Thymus (tissue), 11 donors: ENCODE measurements around the gene ATP10A. TPM values are rescaled to one million over a fixed set of nuclear protein-coding genes. Genes with fewer than 3 reads are reported as not detected.
"Not testable (repeated sequence)": the region's sequence is repeated elsewhere in the genome, so short reads cannot be mapped to it uniquely, and the experiment has no call there.

Experiments
- DNase-seq, 9 donors: peaks; one replicate each; pipeline ENCODE4 v3.0.0-alpha.2; 2013; ENCODE audit warnings: low spot score in 9 of 9, low read depth in 6 of 9, missing footprints in 1 of 9
- H3K27ac ChIP-seq, 2 donors: one replicate each; pipeline ENCODE4 v1.5.1; 2013; ENCODE audit warnings: control low read depth in 1 of 2, low read depth in 1 of 2, low read length in 1 of 2, mild to moderate bottlenecking in 1 of 2, moderate library complexity in 1 of 2
- H3K27me3 ChIP-seq, 2 donors: one replicate each; pipeline ENCODE4 v1.5.1; 2013; ENCODE audit warnings: low read length in 1 of 2; ENCODE audit not compliant: control insufficient read depth in 2 of 2, insufficient read depth in 1 of 2
- H3K36me3 ChIP-seq, 2 donors: one replicate each; pipeline ENCODE4 v1.5.1; 2013; ENCODE audit warnings: low read length in 1 of 2, mild to moderate bottlenecking in 1 of 2, moderate library complexity in 1 of 2; ENCODE audit not compliant: control insufficient read depth in 2 of 2, insufficient read depth in 2 of 2
- H3K4me1 ChIP-seq, 2 donors: one replicate each; pipeline ENCODE4 v1.5.1; 2013; ENCODE audit warnings: low read length in 2 of 2; ENCODE audit not compliant: control insufficient read depth in 2 of 2, insufficient read depth in 2 of 2
- H3K4me3 ChIP-seq, 2 donors: one replicate each; pipeline ENCODE4 v1.5.1; 2013; ENCODE audit warnings: low read length in 2 of 2, control low read depth in 1 of 2, mild to moderate bottlenecking in 1 of 2
- H3K9me3 ChIP-seq, 2 donors: one replicate each; pipeline ENCODE4 v1.5.1; 2013; ENCODE audit warnings: low read length in 1 of 2, mild to moderate bottlenecking in 1 of 2; ENCODE audit not compliant: control insufficient read depth in 2 of 2, insufficient read depth in 1 of 2
- WGBS: extraction: QIAGEN DNeasy Blood & Tissue Kit; methylation state at CpG from one replicate; pipeline ENCODE4 v1.1.7; 2013; 5-methylcytosine and 5-hydroxymethylcytosine counted together
- polyA plus RNA-seq: library from polyadenylated mRNA; stranded (reverse); fragments of 200-250 nt; gene quantifications from one replicate; pipeline ENCODE4 v1.2.3, GENCODE V29; 2013
- total RNA-seq: library from RNA; stranded (reverse); fragments of 120-200 nt; gene quantifications from one replicate; pipeline ENCODE4 v1.2.4, GENCODE V29; 2013
- donor health status: healthy.

The ATP10A gene
- total and polyA plus RNA-seq, 2 donors: 2.4 to 2.6 TPM

DNA sequence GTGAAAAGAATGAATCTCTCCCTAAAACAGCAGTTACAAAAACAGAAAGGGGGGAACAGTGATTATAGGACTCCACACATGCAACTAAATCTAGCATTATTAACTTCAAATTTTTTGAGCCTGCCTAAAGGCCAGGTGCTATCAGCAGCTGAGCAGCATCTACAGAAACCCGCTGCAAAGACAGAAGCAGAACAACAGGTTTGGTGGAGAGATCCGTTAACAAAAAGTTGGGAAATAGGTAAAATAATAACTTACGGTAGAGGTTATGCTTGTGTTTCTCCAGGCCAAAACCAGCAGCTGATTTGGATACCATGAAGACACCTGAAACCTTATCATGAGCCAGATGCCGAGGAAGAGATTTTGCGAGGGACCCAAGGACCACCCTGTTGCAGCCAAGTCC, 222.7 kb downstream of the ATP10A start:
- Histone ChIP-seq H3K4me3 (no peak overlapping the region), H3K27ac (no peak overlapping the region), H3K9me3 (no peaks in the 10 kb centered on the region), H3K36me3 (no peaks in the 10 kb centered on the region), H3K27me3 (peaks cover 0 to 2% of the 10 kb centered on the region in 2 donors), H3K4me1 (no peaks in the 10 kb centered on the region)
- 92% methylated on average over 5 of the region's 5 CpGs for WGBS
- peak in 1 of 9 donors; percentile 4 for DNase-seq

DNA sequence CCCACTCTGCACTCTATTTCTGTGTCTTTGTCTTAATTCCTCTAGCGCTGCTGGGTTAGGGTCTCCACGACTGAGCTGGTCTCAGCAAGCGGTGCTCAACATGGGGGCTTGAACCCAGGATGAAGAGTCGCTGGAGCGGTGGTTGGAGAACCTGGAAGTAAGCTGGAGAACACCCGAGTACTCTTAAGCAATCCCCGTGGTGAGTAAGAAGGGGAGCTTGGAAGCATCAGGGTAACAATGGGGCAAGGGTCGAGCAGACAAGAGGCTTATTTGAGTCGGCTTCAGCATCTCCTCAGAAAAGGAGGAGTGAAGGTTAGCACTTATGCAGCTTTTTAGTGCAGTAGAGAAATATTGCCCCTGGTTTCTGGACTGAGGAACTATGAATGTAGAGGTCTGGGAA, 226.6 kb downstream of the ATP10A start:
- not testable (repeated sequence) for H3K4me1 ChIP-seq, H3K27ac ChIP-seq, H3K4me3 ChIP-seq, DNase-seq, H3K9me3 ChIP-seq, H3K36me3 ChIP-seq, H3K27me3 ChIP-seq
- WGBS: 92% methylated on average over 9 of the region's 9 CpGs

DNA sequence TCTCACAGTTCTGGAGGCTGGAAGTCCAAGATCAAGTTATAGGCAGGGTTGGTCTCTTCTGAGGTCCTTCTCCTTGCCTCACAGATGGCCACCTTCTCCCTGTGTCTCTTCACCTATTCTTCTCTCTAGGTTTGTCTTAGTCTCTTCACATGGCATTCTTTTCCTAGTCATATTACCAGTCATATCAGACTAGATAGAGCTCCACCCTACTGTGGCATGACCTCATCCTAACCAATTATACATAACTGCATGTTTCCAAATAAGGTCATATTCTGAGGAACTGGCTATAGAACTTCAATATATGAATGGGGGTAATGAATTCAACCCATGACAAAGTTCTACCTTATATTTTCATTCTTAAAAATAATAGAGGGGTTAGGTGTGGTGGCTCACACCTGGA, 227.9 kb downstream of the ATP10A start:
- H3K9me3 ChIP-seq: no peaks in the 10 kb centered on the region
- no peak overlapping the region for H3K27ac ChIP-seq
- DNase-seq: no peak
- H3K4me3 ChIP-seq: no peak overlapping the region
- H3K27me3 ChIP-seq: no peaks in the 10 kb centered on the region
- no peaks in the 10 kb centered on the region for H3K4me1 ChIP-seq
- H3K36me3 ChIP-seq: no peaks in the 10 kb centered on the region

- Histone ChIP-seq H3K9me3 (no peaks in the 10 kb centered on the region), H3K4me1 (no peaks in the 10 kb centered on the region), H3K27me3 (no peaks in the 10 kb centered on the region), H3K27ac (no peak overlapping the region), H3K36me3 (no peaks in the 10 kb centered on the region), H3K4me3 (no peak overlapping the region)
- DNase-seq: no peak
- 63% methylated on average over 3 of the region's 3 CpGs for WGBS
Measured at GRCh38 chr15:25633862-25634261, 229.3 kb downstream of the ATP10A start.

DNA sequence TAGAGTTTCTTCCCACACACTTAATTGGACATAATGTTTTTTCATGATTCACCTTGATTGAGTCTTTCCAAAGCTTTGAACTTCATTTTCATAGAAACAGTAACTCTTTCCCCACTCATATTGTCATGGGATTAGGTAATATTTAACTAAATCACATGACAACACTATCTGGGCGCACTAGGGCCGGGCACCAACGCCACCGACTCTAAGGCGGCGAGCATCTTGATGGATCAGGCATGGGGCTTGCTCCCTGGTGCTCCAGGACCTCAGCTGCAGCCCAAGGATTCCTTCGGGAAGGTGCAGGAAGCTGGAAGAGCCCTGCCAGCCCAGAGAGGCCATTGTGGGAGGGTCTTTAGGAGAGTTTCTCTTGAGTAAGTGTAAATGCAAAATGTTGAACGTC, 231.2 kb downstream of the ATP10A start:
- Histone ChIP-seq H3K4me3 (no peak overlapping the region), H3K27me3 (no peaks in the 10 kb centered on the region), H3K9me3 (no peaks in the 10 kb centered on the region), H3K4me1 (no peaks in the 10 kb centered on the region), H3K36me3 (no peaks in the 10 kb centered on the region), H3K27ac (no peak overlapping the region)
- no peak for DNase-seq
- WGBS: 88% methylated on average over 8 of the region's 8 CpGs
